HuH-7 (cell line): ENCODE results near the gene NOTCH2NLA.
"Not testable (repeated sequence)": the region's sequence is repeated elsewhere in the genome, so short reads cannot be mapped to it uniquely, and the experiment has no call there.

Source experiments
- DNase-seq: peaks from one replicate; pipeline ENCODE4 v3.0.0; 2011; ENCODE audit warnings: low spot score

Gene NOTCH2NLA

GRCh38 chr1:146167273-146167672 is 61.5 kb downstream of the NOTCH2NLA start:
- not testable (repeated sequence) for DNase-seq

GRCh38 chr1:146144465-146144864 is 84.4 kb downstream of the NOTCH2NLA start, which contains the start of gene NBPF10:
Gene NBPF10 (minus strand): TSS chr1:146144804. CDS start chr1:146144769, 35 bp downstream.
- DNase-seq, result not testable (repeated sequence)
